GM20000 (cell line): Measurements from ENCODE around the gene AOC1.
"Not testable (repeated sequence)": the region's sequence is repeated elsewhere in the genome, so short reads cannot be mapped to it uniquely, and the experiment has no call there.

Experiments used
- DNase-seq: peaks from one replicate; pipeline ENCODE4 v3.0.0; 2012; ENCODE audit warnings: low spot score
- TF ChIP-seq, protein P1 (sequence below): IDR thresholded peaks from 2 replicates; pipeline ENCODE4 v1.5.1; 2012; ENCODE audit warnings: mild to moderate bottlenecking, control low read depth; ENCODE audit errors: extremely low read depth, missing control alignments

AOC1 gene

DNA sequence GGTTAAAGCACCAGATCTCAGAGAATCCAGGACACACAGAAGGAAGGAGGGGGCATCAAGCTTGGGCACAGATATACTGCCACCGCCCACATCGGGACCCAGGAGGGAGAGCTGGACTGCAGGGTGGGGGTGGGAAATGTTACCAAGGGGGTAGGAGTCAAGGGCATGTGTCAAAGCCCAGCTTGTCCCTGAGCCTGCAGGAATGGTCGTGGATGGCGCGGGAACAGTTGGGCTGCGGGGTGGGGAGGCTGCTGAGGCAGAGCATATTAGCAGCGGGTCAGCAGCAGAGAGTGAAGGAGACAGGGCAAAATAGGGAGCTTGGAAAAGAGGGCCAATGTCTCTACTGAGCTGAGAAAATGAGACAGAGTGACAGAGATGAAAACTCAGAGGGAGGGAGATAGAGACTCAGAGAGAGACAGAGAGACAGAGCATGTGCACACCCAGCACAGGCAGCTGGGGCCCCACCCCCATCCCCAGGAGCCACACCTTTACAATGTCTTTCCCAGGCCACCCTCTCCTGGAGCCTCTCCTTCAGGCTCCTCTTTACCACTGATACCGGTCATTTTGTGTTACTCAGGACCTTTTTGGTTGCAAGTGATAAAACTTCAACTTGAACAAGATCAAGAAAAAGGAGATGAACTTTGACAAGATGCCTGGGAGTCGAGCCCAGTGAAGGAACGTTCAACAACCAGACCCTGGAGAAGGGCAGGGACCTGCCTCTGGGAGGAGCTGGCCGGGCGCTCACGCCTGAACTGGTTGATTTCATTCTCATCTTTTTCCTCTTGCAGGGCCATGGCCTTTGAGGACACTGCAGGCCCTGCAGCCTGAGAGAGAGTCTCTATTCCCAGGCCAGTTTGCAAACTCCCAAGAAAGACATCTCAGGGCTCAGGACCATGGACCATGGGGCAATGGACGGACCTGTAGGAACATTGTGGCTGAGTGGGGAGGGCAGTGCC lies 50.0 kb downstream of the AOC1 start:
- no peak for DNase-seq
- TF ChIP-seq, protein P1, sequence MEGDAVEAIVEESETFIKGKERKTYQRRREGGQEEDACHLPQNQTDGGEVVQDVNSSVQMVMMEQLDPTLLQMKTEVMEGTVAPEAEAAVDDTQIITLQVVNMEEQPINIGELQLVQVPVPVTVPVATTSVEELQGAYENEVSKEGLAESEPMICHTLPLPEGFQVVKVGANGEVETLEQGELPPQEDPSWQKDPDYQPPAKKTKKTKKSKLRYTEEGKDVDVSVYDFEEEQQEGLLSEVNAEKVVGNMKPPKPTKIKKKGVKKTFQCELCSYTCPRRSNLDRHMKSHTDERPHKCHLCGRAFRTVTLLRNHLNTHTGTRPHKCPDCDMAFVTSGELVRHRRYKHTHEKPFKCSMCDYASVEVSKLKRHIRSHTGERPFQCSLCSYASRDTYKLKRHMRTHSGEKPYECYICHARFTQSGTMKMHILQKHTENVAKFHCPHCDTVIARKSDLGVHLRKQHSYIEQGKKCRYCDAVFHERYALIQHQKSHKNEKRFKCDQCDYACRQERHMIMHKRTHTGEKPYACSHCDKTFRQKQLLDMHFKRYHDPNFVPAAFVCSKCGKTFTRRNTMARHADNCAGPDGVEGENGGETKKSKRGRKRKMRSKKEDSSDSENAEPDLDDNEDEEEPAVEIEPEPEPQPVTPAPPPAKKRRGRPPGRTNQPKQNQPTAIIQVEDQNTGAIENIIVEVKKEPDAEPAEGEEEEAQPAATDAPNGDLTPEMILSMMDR = no peak

DNA sequence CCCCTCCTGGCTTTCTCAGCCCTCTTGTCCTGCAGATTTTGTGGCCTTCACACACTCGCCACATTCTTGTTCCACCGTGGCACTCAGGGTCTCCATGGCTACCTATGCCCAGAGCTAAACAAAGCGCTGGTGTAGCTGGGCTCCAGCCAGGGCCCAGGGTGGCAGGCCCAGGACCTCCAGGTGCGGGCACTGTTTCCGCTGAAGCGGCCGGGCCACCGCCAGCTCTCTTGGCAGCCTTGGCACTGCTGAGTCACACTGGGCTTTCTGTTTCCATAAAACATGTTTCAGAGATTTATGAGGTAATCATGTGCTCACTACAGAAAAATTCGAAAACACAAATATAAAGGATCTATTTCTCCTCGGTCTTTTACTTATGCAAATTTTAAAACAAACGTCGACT lies 51.3 kb downstream of the AOC1 start:
- TF ChIP-seq, protein P1 = no peak
- no peak for DNase-seq

DNA sequence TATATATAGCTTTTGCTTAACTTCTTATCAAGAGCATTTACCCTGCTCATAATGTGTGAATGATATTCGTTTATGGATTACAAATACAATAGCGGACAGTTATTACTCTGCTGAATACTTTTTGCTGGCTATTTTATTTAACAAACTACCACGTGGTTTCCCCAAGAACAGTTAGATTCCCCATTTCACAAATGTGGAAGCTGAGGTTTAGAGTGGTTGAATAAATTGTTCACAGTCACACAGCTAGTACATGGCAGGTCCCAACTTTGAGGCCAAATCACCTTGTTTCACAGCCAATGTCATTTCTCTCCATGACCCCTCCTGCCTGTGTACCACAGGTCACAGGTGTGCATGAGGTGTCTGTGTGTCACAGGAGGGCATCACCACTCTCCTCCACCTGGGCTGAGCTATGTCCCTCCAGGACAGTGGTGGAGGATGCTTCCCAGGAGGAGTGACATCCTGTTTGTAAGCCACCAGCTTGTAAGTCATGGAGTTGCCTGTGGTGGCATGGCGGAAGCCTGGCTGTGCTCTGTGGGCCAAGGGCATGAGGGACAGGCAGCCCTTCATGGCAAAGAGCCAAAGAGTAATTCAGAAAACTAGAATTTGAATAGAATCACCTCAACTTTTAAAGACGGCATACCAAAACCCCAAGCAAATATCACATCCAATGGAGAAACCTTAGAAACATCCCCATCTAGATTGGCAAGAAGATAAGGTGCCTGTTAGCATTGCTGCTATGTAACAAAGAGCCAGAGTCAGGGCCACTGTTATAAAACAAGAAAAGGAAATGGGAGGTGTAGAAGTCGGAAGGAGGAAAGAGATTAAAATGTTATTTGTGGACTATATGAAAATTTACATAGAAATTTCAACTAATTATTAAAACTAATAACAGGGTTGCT lies 51.9 kb downstream of the AOC1 start:
- DNase-seq = no peak
- TF ChIP-seq, protein P1 = no peak

DNA sequence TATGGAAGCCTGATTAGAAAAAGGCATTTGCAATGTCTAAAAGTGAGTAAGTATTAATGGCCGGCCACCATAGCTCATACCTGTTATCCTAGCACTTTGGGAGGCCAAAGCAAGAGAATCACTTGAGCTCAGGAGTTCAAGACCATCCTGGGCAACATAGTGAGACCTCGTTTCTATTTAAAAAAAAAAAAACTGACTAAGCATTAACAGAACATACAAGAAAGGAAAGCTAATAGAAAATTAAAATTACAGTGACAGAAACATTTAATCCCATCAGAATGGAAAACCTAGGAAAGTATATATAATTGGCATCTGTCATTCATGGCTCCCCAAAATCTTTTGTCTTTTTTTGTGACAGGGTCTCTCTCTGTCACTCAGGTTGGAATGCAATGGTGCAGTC lies 55.9 kb downstream of the AOC1 start:
- TF ChIP-seq, protein P1 = no peak
- no peak for DNase-seq

DNA sequence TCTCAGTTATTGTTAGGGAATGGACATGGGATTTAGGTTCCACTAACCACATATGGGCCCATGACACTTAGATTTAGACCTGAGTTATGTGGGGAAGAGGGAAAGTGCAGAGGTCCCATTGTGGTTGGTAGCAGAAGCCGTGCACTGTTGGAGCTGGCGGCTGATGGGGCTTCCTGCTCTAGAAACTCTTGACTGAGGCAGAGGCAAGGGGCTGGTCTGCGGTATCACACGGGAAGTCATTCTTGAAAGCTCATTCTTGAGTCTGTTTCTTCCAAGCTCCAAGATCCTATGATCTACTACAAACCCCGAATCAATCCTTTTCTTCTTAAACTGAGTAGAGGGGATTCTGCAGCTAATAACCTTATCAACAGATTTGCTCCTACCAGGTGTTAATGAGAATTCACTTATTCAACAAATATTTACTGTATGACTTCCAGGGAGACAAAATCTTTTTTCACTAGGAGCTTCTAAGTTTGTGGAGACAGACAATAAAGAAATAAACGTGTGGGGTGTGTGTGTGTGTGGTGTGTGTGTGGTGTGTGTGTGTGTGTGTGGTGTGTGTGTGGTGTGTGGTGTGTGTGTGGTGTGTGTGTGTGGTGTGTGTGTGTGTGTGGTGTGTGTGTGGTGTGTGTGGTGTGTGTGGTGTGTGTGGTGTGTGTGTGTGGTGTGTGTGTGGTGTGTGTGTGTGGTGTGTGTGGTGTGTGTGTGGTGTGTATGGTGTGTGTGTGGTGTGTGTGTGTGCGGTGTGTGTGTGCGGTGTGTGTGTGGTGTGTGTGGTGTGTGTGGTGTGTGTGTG lies 57.1 kb downstream of the AOC1 start:
- TF ChIP-seq, protein P1 = no peak
- no peak for DNase-seq

DNA sequence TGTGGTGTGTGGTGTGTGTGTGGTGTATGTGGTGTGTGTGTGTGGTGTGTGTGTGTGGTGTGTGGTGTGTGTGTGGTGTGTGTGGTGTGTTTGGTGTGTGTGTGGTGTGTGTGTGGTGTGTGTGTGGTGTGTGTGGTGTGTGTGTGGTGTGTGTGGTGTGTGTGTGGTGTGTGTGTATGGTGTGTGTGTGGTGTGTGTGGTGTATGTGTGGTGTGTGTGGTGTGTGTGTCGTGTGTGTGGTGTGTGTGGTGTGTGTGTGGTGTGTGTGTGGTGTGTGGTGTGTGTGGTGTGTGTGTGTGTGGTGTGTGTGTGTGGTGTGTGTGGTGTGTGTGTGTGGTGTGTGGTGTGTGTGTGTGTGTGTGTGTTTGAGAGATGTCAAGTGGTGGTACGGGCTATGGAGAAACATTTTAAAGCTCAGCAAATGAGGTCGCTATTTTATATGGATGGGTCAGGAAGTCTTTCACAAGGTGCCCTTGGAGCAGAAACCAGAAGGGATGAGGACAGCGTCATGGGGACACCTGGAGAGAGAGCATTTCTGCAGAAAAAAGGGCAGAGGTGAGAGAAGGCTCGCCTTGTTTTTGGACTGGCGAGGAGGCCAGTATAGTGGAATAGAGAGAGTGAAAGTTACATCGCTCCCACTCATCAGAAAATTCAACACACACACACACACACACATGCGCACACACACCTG lies 58.1 kb downstream of the AOC1 start:
- not testable (repeated sequence) for DNase-seq

DNA sequence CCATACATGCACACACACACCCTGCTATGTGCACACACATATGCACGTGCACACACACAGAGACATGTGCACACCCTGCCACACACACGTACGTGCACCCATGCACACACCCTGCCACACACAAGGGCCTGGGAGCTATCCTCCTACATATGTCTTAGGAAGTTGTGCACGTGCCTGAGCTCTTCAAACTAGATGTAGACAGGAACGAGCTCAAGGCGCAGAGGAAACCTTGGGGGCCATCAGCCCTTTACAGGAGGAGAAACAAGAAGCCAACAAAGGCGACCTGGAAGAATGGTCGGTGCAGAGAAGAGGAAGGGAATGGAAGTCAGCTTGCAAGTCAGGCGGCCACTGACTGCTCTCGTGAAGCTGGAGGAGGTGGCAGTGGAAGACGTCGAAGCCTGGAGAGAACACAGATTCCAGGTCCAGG lies 58.7 kb downstream of the AOC1 start:
- no peak for DNase-seq
- TF ChIP-seq, protein P1 = no peak
